Right lobe of liver (tissue), 6 donors: ENCODE measurements around the gene KLHL41. TPM values are rescaled to one million over a fixed set of nuclear protein-coding genes. Genes with fewer than 3 reads are reported as not detected.

Source experiments
- ATAC-seq, 4 donors: fragments of 200-7000 bp; cut with Tn5 transposase; one replicate each; pipeline ENCODE4 v1.9.1; 2020; ENCODE audit warnings: mild to moderate bottlenecking in 4 of 4, moderate library complexity in 4 of 4
- DNase-seq, 3 donors: peaks; one replicate each; pipeline ENCODE4 v3.0.0-alpha.2; 2020
- H3K27ac ChIP-seq, 3 donors: fragments of 200-600 bp; one replicate each; pipeline ENCODE4 v1.8.0; 2022
- H3K27me3 ChIP-seq, 2 donors: fragments of 200-600 bp; one replicate each; pipeline ENCODE4 v1.8.0; 2022
- H3K36me3 ChIP-seq, 4 donors: fragments of 200-600 bp; sonication (generic) in 1 of 4; one replicate each; pipeline versions ENCODE4 v1.5.1 to v1.8.0; 2017 to 2022; ENCODE audit warnings: control low read depth in 1 of 4
- H3K4me1 ChIP-seq, 4 donors: fragments of 200-600 bp; sonication (generic) in 1 of 4; one replicate each; pipeline versions ENCODE4 v1.5.1 to v1.8.0; 2017 to 2022; ENCODE audit warnings: control low read depth in 1 of 4
- H3K4me3 ChIP-seq, 3 donors: fragments of 200-600 bp; one replicate each; pipeline ENCODE4 v1.8.0; 2022
- H3K9me3 ChIP-seq, 4 donors: fragments of 200-600 bp; sonication (generic) in 1 of 4; one replicate each; pipeline versions ENCODE4 v1.5.1 to v1.8.0; 2017 to 2022; ENCODE audit warnings: control low read depth in 1 of 4
- CTCF ChIP-seq, 4 donors: fragments of 200-600 bp in 3 of 4; fragments of 450-650 bp in 1 of 4; IDR thresholded peaks; one replicate each; pipeline versions ENCODE4 v1.5.1 to v1.8.0; 2016 to 2022; ENCODE audit warnings: antibody characterized with exemption in 4 of 4, mild to moderate bottlenecking in 2 of 4
- POLR2A ChIP-seq: fragments of 450-650 bp; IDR thresholded peaks from one replicate; pipeline ENCODE4 v1.6.1; 2017; ENCODE audit warnings: antibody characterized with exemption, mild to moderate bottlenecking
- WGBS: methylation state at CpG from one replicate; pipeline ENCODE4 v1.1.6; 2018; ENCODE audit warnings: low coverage, low lambda C conversion rate; ENCODE audit not compliant: insufficient coverage; ENCODE audit errors: missing lambda C conversion rate; 5-methylcytosine and 5-hydroxymethylcytosine counted together
- intact Hi-C, 2 donors: fragments of 100-400 bp; cut with DNase I; formaldehyde crosslinking; loops; one replicate each; pipeline versions ENCODE4 v1.11.2 to v1.14.1; 2022
- long read RNA-seq: library from polyadenylated mRNA; unstranded; transcript quantifications from one replicate; pipeline ENCODE4 v2.0.0, GENCODE V29; 2019
- total RNA-seq, 6 experiments: library from RNA; depleted of rRNA in 2 of 6; stranded (reverse); fragments of >200 nt in 2 of 6; fragmentation: NEBNext Ultra II Directional in 3 of 6; extraction: Animal tissue kit (Norgen Biotek cat#: 25700) in 3 of 6; gene quantifications; one replicate each; pipeline versions ENCODE4 v1.1.0 to v1.2.4, GENCODE V29; 2016 to 2023
- donor health status: DM: no; HTN: yes; CAD: no.
- donor health status: DM: no; HTN: no; CAD: no.
- donor health status: DM: no; HTN: no; CAD: no.
- donor health status: DM: no; HTN: yes; CAD: no.
- donor health status: DM: no; HTN: yes; CAD: no.

Gene KLHL41
- total RNA-seq = 1 to 10 TPM in 1 of 6 experiments, under 1 TPM in 5; 0.22 to 3.7 (median 0.30) TPM
- long read RNA-seq = 0 reads

DNA sequence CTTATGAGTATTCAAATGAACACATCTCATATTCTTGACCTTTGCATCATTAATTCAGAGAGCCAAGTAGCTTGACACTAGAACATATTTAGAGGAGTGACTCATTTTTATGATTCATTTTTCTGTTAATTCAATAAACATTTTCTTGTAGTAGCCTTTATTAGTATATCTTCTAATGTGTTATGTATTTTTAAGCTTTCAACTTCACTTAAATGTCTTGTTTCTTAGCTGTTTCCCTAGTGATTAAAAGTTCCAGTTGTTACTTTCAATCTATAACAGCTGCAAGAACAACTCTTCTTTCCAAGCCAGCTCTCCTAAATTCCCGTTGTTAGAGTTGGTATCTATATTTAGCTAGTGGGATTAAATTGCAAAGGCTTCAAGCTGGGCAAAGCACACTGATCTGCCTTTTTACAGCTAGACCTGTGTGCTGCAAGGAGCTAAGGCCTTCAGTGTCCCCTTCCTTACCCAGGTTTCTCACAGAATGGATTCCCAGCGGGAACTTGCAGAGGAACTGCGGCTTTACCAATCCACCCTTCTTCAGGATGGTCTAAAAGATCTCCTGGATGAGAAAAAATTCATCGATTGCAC is at the start of gene KLHL41:
Gene KLHL41 (plus strand): TSS at position 405 of the 588 bp plus-strand sequence. CDS start 77 bp downstream, at position 482.
- no peak for DNase-seq
- Histone ChIP-seq H3K9me3 (no peaks in the 10 kb centered on the region), H3K4me1 (no peaks in the 10 kb centered on the region), H3K27me3 (no peaks in the 10 kb centered on the region), H3K27ac (no peak within 1 kb of the TSS), H3K36me3 (no peaks in the 10 kb centered on the region), H3K4me3 (no peak within 1 kb of the TSS)
- TF ChIP-seq CTCF (IDR thresholded peaks at IDR 0.05) = no peak
- no peak for TF ChIP-seq POLR2A
- intact Hi-C loops = no loop called here
- WGBS = 74% methylated on average over 4 of the region's 4 CpGs
- ATAC-seq = no peak

DNA sequence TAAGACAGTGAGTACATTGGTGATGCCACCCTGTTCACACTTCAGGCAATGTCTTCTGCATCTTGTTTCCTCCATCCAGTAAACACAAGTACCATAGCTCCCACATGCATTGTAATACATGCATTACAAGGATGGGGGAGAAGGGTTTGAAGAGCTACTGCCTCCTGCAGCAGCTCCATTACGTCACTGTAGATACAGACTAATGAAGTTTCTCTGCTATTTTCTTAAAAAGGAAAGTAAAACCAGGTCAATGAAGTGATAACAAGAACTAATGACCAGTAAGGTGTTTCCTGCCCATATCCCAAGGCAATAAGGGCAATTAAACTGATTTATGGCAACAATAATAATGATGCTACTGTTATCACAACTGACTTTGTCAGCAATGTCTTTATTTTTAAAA is 48.4 kb upstream of the KLHL41 start:
- H3K9me3 ChIP-seq = no peaks in the 10 kb centered on the region
- no peaks in the 10 kb centered on the region for H3K36me3 ChIP-seq
- no peak for ATAC-seq

GRCh38 chr2:169462896-169463695 is 46.4 kb upstream of the KLHL41 start:
- no peaks in the 10 kb centered on the region for H3K4me1 ChIP-seq
- no peak overlapping the region for H3K4me3 ChIP-seq
- WGBS = 56% methylated on average over 4 of the region's 4 CpGs
- H3K27ac ChIP-seq = no peak overlapping the region
- H3K9me3 ChIP-seq = no peaks in the 10 kb centered on the region
- DNase-seq (no peak), ATAC-seq (no peak)
- TF ChIP-seq POLR2A (no peak), CTCF (IDR thresholded peaks at IDR 0.05) (no peak)
- intact Hi-C loops = no loop called here
- H3K36me3 ChIP-seq = no peaks in the 10 kb centered on the region
- no peaks in the 10 kb centered on the region for H3K27me3 ChIP-seq

More for the DNA sequence above, 48.4 kb upstream of the KLHL41 start:
- TF ChIP-seq CTCF (IDR thresholded peaks at IDR 0.05) (no peak), POLR2A (no peak)
- Histone ChIP-seq H3K4me1 (no peaks in the 10 kb centered on the region), H3K27me3 (no peaks in the 10 kb centered on the region), H3K27ac (no peak overlapping the region), H3K4me3 (no peak overlapping the region)
- intact Hi-C loops = no loop called here
- 78% methylated on average over 1 of the region's 1 CpG for WGBS
- no peak for DNase-seq

DNA sequence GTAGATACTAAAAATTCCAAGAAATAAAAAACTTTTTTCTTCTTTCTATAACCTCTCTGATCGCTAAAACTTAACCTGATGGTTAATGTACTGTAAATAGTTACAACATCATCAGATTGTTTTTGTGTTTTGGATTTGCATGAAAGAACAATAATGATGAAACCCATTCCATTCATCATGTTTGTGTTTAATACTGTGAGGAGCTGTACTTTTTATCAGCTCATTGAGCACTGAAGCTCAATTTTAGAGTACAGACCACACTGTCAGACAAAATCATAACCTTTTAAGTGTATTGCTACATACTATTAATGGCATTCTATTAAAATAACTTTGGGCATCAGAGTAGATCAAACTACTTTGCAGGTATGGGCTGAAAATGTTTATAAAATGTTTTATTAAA is 45.0 kb upstream of the KLHL41 start:
- no peak for ATAC-seq
- TF ChIP-seq POLR2A = no peak
- TF ChIP-seq CTCF (IDR thresholded peaks at IDR 0.05) = no peak
- no peak overlapping the region for H3K4me3 ChIP-seq

More for the DNA sequence above, 45.0 kb upstream of the KLHL41 start:
- Histone ChIP-seq H3K27me3 (no peaks in the 10 kb centered on the region), H3K9me3 (no peaks in the 10 kb centered on the region), H3K27ac (no peak overlapping the region), H3K4me1 (no peaks in the 10 kb centered on the region), H3K36me3 (no peaks in the 10 kb centered on the region)
- no peak for DNase-seq
- 100% methylated on average over 1 of the region's 1 CpG for WGBS
- intact Hi-C loops = no loop called here
